GM06990 (cell line): ENCODE measurements around the gene MAFB.

Source experiments
- DNase-seq: peaks from one replicate; pipeline ENCODE4 v3.0.0-alpha.2; 2011; ENCODE audit not compliant: insufficient read length; ENCODE audit errors: extremely low read depth
- H3K27me3 ChIP-seq: replicated peaks from 2 replicates; pipeline ENCODE4 v1.6.0; 2011; ENCODE audit warnings: low read length; ENCODE audit not compliant: control insufficient read depth, insufficient read depth
- H3K36me3 ChIP-seq: 2 replicates; pipeline ENCODE4 v1.5.1; 2011; ENCODE audit warnings: low read length; ENCODE audit not compliant: control insufficient read depth, insufficient read depth
- H3K4me3 ChIP-seq: replicated peaks from 2 replicates; pipeline ENCODE4 v1.5.1; 2011; ENCODE audit warnings: low read depth, mild to moderate bottlenecking, control low read depth, low read length
- CTCF ChIP-seq: IDR thresholded peaks from 2 replicates; pipeline ENCODE4 v1.5.1; 2011; ENCODE audit warnings: low read length, control low read depth, mild to moderate bottlenecking, inconsistent platforms; ENCODE audit not compliant: insufficient read depth, poor library complexity, severe bottlenecking

MAFB gene

GRCh38 chr20:40683894-40684268 lies 5.2 kb downstream of the MAFB start:
- no peaks in the 10 kb centered on the region for H3K36me3 ChIP-seq
- no peak for DNase-seq
- no peak overlapping the region for H3K4me3 ChIP-seq
- H3K27me3 ChIP-seq, result peaks cover 10% of the 10 kb centered on the region
- TF ChIP-seq CTCF, result no peak

- Histone ChIP-seq H3K4me3 (no peak overlapping the region), H3K27me3 (peaks cover 8% of the 10 kb centered on the region), H3K36me3 (no peaks in the 10 kb centered on the region)
- no peak for DNase-seq
- no peak for TF ChIP-seq CTCF
Measured at GRCh38 chr20:40683221-40683893, 5.7 kb downstream of the MAFB start.

- no peak overlapping the region for H3K4me3 ChIP-seq
- DNase-seq, result no peak
- no peaks in the 10 kb centered on the region for H3K36me3 ChIP-seq
- TF ChIP-seq CTCF, result no peak
- peaks cover 4% of the 10 kb centered on the region for H3K27me3 ChIP-seq
Measured at GRCh38 chr20:40682104-40682981, 6.7 kb downstream of the MAFB start.

- TF ChIP-seq CTCF, result no peak
- peaks cover 2% of the 10 kb centered on the region for H3K27me3 ChIP-seq
- no peak overlapping the region for H3K4me3 ChIP-seq
- DNase-seq, result no peak
- no peaks in the 10 kb centered on the region for H3K36me3 ChIP-seq
Measured at GRCh38 chr20:40681684-40682083, 7.4 kb downstream of the MAFB start.

GRCh38 chr20:40681165-40681564 lies 7.9 kb downstream of the MAFB start:
- peaks cover 1% of the 10 kb centered on the region for H3K27me3 ChIP-seq
- no peaks in the 10 kb centered on the region for H3K36me3 ChIP-seq
- no peak for TF ChIP-seq CTCF
- no peak overlapping the region for H3K4me3 ChIP-seq
- DNase-seq, result no peak
